DMS153 treated with DMSO at 0.1 percent for 48 hours (cell line): ENCODE results near the gene DEAF1.

ENCODE experiments used
- DNase-seq: peaks from one replicate; lab custom pipeline; 2025; ENCODE audit not compliant: unreplicated experiment; lab: John Stamatoyannopoulos, UW

Gene DEAF1

DNA sequence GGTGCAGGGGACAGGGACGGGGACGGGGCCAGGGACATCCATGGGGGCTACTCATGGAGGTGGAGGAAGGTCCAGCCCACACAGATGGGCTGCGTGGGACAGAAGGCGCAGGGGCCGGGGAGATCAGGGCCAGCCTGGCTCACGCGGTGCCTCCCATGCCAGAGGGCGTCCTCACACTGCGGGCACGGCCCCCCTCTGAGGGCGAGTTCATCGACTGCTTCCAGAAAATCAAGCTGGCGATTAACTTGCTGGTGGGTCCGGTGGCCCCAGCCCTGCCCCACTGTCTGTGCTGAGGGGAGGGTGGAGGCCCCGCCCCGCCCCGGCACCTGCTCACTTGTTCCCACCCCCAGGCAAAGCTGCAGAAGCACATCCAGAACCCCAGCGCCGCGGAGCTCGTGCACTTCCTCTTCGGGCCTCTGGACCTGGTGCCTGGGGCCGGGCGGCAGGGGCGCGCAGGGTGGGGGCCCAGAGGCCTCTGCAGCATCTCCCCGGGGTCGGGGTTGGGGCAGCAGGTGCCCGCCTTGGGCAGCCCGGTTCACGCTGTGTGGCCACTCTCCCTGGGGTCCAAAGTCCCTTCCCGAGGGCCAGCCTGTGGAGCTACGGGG lies 26.8 kb upstream of the DEAF1 start:
- DNase-seq = no peak

DNA sequence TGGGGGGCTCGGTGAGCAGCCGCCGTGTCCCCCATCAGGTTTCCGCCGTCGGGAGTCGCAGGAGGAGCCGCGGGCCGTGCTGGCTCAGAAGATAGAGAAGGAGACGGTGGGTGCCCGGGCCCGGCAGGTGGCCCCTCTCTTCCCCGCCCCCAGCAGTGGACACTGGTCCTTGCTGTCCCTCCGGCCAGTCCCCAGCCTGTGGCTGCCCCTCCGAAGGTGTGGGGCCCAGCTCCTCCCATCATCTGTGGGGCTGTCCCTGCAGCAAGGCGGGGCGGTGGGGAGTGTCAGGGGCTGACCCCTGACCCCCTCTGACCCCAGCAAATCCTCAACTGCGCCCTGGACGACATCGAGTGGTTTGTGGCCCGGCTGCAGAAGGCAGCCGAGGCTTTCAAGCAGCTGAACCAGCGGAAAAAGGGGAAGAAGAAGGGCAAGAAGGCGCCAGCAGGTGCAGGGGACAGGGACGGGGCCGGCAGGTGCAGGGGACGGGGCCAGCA lies 26.3 kb upstream of the DEAF1 start:
- no peak for DNase-seq

DNA sequence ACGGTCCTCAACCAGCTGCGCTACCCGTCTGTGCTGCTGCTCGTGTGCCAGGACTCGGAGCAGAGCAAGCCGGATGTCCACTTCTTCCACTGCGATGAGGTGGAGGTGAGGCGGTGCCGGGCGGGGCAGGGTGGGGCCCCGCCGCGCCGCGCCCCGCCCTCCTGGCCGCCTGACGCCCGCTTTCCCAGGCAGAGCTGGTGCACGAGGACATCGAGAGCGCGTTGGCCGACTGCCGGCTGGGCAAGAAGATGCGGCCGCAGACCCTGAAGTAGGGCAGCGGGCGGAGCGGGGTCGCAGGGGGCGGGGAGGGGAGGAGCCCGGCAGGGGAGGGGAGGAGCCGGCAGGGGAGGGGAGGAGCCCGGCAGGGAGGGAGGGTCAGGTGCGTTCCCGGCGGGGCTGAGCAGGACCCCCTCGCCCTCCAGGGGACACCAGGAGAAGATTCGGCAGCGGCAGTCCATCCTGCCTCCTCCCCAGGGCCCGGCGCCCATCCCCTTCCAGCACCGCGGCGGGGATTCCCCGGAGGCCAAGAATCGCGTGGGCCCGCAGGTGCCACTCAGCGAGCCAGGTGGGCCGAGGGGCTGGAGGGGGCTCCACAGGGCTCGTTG lies 25.7 kb upstream of the DEAF1 start:
- no peak for DNase-seq

DNA sequence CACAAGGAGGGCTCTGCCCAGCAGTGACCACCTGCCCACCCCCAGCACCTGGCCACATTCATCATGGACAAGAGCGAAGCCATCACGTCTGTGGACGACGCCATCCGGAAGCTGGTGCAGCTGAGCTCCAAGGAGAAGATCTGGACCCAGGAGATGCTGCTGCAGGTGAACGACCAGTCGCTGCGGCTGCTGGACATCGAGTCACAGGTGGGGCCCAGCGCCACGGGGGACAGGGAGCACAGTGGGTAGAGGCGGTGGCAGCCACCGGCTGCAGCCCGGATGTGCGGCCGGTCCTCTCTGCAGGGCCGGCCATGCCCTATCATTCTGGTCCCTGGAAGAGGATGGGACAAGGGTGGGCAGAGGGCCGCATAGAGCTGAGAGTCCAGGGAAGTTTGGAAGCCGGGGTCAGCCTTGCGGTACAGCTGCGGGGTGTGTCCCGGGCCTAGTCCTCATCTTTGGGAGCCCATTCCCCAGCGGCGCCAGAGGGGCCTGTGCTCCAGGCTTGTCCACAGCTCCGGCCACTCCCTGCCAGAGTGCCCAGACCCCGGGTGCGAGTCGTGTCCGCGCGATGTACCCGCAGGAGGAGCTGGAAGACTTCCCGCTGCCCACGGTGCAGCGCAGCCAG lies 25.1 kb upstream of the DEAF1 start:
- DNase-seq = no peak

DNA sequence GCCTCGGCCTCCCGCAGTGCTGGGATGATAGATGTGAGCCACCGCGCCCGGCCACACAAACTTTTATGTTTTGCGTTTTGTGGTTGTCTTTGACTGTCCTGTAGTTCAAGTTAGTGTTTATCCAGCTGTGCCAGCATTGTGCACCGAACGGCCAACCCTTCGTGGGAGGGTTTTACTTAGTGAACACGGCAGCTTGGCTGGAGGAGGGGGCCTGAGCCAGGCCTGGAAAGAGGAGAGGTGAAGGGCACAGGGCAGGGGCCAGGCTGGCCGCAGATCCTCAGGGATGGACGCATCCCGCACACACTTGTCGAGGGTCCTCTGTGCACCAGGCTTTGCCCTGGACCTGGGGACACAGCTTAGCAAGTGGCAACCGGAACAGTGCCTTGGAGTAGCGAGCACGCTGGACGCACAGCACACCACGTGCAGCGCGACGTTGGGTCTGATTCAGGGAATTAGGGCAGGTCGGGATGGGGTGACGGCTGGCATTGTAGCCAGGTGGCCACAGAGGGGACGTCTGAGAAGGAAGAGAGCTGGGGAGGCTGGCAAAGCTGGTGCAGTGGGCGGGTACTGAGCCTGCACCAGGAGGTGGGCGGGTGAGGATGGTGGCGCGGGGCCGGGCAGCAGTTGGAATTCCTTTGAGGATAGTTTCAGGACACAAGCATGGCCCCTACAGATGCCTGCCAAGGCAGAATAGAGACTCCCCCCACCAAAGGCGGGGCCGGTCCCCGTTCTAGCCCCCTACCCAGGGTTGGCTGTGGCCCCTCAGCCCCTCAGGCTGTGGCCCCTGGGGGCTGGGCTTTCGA lies 24.4 kb upstream of the DEAF1 start:
- DNase-seq = no peak

DNA sequence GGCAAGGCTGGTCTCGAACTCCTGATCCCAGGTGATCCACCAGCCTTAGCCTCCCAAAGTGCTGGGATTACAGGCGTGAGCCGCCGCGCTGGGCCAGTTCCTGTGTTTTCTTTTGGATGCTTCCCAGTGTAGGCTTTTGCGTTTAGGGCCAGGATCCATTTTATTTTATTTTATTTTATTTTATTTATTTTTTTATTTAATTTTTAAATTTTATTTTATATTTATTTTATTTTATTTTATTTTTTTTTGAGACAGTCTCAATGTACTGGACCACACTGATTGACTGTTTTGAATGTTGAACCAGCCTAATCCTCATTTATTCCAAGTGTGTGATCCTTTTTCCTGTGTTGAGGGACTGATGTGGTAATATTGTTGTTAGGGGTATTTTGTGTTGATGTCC lies 19.4 kb upstream of the DEAF1 start:
- DNase-seq = no peak

DNA sequence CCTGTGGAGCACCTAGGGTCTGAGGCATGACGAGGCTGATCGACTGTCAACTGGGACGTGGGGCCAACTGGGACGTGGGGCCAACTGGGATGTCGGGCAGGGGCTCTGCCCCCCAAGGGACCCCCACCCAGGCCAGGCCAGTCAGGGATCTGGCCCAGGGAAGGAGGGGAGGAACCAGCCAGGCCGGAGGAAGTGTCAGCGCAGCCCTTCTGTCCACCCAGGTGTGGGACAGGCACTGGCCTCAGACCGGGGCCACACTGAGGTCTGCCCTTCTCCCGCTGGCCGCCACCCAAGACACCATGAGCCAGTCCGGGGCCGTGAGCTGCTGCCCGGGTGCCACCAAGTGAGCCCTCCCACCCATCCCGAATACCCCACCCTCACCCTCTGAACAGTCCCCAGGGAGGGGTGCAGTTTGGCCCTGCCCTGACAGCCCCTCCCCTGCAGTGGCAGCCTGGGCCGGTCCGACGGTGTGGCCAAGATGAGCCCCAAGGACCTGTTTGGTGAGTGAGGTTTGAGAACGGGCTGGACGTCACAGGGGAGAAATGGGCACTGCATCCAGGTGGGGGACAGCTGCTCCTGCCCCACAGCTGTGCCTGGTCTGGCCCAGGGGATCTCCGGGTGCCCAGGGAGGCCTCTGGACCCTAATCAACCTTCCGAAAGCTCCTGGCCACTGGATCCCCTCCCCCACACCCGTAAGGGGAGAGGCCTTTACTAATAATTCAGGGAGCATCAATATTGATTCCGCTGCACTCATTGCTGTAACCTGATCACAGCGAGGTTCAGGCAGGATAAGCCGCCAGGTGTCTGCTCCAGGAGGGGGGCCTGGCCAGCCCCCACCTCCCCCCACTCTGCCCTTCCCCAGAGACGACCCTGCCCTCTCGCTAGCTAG lies 14.3 kb upstream of the DEAF1 start:
- DNase-seq = no peak

DNA sequence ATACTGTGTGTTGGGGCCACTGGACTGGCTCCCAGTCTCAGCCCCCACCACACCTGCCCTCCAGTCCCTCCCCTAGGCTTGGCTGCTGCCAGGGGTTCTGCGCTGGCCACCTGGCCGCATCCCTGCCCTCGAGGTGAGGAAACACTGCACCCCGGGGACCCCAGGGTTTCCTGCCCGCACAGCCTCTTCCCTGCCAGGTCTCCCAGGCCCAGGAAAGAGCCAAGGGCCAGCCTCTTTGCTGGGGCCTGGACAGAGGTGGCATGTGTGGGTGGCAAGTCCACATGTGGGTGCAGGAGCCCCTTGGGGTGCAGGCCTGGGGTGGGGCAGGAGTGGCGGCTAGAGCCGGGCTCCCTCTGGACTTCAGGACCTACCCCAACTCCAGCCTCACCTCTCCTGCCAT lies 13.5 kb upstream of the DEAF1 start:
- no peak for DNase-seq

DNA sequence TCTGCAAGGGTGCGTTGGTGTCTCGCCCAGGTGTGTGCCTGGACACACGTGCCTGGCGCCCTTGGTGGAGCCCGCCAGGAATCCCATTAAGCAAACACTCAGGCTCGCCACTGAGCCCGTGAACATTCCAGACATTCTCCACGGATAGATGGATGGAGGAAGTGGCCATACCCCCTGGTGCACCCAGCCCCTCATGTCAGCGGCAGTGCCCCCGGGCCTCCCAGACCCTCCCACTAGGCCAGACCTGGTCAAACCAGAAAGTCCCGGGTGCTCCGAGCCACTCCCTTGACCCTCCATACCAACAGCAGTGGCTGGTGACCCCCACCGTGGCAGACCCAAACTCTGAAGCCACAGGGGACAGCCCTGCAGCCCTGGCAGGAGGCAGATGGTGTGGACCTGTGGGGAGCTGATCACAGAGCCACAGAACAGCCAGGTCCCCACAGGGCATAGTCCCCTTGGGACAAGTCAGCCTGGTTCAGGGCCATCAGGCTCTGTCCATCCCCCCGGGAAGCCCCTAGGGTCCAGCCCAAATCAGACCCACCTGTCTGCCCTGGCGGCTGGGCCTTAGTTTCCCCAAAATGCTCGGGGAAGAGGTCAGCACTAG lies 12.9 kb upstream of the DEAF1 start:
- DNase-seq = no peak

DNA sequence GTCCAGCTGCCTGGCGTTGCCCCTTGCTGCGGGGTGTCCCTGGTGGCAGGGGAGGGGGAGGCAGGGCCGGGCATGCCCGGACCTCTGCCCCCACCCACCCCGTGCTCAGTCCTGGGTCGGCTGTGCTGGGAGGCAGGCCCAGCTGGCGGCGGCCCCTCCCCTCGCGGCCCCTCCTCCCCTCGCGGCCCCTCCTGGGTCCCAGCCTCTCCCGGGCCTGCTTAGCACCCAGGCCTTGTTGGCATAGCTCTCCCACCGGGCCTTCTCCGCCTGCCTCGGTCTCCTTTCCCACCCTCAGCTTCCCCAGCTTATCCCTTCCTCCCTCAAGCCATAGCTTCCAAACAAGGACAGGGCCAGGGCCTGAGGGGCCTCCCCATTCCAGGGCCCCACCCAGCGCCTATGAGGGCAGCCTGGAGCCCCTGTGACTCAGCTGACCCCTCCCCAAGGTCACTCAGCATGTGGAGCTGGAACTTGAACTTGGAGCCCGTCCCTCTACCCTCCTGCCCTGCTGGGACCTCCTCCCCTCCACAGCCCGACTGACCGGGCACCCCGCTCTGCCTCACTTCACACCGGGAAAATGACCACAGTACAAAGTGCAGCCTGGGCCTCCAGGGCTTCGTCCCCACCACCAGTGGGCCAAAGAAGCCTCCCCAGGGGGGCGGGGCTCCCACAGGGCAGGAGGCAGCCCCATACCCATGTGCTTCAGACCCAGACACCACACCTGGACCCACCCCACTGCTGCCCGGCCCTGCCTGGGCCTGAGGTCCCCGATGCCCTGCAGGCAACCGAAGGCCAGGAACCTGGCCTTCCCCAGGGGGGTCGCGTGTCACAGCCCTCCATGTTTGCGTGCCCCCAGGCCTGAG lies 12.2 kb upstream of the DEAF1 start:
- DNase-seq = no peak

DNA sequence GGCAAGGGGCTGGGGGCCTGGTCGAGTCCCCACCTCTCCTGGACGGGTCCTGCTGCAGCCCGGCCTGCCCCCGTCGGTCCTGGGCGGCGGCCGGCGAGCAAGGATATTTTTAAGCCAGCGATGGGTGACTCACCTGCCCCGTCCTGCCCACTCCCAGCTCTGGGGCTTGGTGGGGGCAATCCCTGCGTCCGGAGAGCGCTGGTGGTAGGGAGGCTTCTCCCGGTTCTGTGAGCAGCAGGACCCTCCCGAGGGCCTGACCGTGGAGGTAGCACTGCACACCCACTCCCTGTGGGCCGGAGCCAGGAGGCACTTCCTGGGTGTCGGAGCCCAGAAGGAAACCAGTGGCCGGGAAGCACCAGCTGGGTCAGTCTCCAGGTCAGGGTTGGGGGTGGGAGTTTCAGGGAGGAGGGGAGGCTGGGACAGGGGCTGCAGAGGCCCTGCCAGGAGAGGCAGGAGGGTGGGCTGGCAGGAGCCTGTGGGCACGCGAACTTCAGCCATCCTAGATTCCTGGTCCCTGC lies 11.5 kb upstream of the DEAF1 start:
- no peak for DNase-seq

DNA sequence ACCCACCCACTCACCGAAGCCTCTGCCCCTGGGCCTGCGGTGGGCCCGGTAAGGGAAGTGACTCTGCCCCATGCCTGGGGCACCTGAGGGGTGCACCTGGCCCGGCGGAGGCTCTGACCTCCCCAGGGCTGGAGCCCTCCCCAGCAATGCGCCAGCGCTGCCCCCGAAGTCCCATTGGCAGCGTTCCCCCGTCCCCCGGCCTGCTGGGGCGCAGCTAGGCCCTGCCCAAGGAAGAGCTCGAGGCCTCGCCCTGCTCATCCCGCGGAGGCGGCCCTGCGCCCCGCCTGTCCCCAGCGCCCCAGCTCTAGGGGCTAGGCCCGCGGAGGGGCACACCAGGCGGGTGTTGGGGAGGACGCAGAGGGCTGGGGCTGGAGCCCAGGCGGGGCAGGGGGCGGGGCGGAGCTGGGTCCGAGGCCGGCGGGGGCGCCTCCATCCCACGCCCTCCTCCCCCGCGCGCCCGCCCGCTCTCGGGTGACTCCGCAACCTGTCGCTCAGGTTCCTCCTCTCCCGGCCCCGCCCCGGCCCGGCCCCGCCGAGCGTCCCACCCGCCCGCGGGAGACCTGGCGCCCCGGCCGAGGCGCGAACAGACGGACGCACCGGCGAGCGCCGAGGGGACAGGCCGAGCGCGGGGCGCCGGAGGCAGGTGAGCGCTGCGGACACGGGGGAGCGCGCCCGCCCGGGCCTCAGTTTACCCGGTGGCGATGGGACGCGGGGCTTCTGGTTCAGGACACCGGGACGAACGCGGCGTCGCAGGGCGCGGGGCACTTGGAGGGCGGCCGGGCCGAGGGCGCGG lies 10.8 kb upstream of the DEAF1 start, which contains the start of gene EPS8L2:
EPS8L2 (plus strand) TSS at position 586 of the 793 bp plus-strand sequence. CDS start 3,177 bp downstream, outside the sequence.
- no peak for DNase-seq

DNA sequence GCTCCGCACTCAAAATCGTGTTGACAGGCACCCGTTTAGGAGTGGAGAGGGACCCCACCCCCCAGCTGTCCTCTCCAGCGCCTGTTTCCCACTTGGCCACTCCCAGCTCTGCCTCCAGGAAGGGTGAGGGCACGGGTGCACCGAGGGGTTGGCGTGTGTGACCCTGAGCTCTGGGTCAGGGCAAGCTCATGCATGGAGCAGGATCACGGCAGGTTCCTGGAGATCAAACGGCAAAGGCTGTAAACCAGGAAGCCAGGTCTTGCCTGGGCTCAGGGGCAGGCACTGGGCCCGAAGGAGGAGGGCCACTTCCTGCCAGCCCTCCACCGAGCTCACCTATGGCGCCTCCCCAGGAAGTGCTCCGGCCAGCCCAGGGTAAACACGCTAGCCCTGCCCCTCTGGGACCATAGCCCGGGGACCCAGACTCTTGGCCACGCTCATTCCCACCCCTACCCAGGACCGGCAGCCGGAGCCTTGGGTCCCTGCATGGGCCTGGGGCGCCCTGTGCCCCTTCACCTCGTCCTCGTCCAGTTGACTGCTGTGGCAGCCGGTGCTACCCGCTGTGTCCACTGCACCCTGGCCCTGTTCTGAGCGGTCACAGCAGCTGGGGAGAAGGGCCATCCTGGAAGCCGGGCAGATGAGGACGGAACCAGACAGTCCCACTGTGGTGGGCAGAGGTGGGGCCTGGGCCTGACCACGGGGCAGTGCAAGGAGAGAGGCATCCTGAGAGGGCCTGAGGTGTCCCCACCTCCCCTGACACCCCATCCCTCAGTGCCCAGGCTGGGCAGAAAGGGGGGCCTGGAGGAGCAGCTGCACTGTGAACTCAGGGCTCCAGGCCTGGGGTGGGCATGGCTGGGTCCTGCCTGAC lies 10.0 kb upstream of the DEAF1 start:
- peak; percentile 71 for DNase-seq

DNA sequence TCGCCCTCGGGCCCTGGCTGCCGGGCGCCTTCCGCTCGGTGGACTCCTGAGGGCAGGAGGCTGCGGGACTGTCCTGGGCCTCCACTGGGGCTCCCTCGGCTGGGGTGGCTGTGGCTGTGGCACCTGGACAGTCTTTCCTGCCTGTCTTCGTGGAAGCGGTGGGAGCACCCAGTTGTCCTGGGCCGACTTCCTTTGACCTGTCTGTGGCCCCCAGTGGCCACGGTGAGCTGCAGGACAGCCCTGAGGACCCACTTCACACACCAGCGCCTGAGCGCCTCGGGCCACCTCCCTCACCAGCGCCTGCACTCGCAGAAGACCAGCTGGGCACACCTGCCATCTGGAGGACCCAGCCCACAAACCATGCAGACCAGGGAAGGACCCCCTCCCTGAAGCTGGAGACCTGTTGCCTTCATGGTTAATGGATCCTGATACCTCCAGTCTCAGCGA lies 9.2 kb upstream of the DEAF1 start:
- DNase-seq = no peak

DNA sequence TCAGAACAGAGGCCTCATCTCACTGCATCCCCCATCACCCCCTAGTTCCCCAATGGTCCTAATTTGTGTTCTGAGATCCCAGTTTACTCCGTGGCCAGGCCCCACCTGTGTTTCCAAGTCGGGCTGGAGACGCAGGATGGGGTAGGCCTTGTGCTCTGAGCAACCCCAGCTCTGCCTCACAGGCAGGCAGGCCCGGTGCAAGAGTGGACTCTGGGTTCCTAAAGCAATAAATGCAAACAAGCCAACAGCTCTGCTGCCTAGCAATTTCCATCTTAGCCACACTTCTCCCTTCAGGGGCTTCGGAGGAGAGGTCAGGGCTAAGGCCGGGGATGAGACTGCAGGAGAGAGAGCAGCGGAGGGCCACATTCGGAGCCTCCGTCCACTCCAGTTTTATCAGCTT lies 8.5 kb upstream of the DEAF1 start:
- DNase-seq = no peak

DNA sequence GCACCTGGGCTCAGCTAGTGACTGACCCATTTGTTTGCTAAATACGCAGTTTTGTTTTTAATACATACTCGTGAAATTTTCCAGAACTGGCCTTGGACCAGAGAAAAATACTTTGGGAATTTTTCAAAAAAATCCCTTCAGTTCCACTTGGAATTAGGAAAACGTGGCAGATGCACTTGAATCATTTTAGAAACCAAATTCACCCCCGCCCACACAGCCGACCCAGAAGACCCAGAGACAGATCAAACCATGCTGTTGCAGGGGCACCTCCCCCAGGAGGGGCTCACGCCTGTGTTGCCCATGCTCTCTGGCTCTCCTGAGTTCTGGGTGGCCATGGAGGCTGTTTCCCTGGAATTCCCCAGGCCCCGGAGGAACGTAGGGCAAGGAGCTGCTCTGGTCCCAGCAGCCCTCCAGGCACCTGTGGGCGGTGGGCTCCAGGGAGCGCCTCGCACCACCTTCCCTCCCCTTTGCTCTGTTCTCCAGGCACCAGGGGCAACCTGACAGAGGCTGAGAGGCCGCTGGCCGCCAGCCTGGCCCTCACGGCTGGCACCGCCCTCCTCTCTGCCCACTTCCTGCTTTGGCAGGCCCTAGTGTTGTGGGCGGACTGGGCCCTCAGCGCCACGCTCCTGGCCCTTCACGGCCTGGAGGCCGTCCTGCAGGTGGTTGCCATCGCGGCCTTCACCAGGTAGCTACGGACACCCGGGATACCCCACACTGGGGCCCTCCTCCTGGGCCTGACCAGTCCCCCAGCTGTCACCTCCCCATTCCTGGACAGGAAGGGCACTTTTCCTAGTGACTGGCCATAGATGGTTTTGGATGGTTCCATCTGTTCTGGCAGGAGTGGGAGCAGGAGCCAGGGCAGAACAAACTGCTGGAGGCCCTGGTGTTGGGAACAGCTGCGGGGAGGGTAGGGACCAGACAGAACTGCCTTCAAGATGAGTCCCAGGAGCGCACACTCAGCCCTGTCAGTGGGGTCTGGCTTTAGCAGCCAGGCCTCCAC lies 7.7 kb upstream of the DEAF1 start:
- DNase-seq = no peak
